Activated CD4-positive, alpha-beta T cell treated with anti-CD3 and anti-CD28 coated beads, Interleukin-10, Interleukin-2, amounts not matched to agents 100 ng/mL and 50 ng/mL, durations not matched to agents 16 hours and 8 hours (primary cell): ENCODE measurements around the gene PCIF1.
"Not testable (repeated sequence)": the region's sequence is repeated elsewhere in the genome, so short reads cannot be mapped to it uniquely, and the experiment has no call there.

Source experiments
- DNase-seq: peaks from one replicate; pipeline ENCODE4 v3.0.0-alpha.2; 2020

PCIF1 gene

DNA sequence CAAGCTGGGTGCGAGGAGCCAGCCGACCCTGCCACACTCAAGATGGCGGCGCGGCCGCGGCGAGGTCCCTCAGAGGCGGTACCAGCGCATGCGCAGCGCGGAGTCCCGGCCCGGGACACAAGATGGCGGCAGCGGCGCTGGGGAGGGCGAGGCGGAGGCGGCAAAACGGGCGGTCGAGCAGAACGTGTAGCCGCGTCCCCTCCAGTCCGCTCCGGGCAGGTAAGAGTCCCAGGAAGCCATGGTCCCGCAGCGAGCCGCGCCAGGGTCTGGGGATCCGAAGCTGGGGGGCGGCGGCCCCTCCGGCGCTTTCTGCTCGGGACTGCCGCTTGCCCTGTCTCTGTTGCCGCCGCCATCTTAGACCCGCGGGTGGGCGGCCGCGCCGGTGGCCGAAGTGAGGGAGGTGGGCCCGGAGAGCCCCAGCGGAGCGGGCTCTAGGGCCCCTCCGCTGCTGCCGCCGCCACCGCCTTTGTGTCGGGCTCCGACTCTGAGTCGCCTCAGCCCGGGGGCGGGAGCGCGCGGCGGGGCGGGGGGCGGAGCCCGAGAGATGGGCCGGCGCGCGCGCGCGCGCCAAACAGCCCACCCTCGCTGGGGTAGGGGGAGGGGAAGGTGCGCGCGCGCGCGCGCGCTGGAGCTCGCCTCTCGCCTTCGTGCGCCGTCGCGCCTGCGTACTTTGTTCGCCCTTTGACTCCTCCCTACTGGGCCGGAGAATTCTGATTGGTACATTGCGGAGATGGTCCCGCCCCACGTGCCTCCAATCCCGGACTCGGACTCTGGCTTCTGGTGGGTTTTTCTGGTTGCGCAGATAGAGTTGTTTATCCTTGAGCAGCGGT, at the start of gene PCIF1:
Gene PCIF1 (plus strand): TSS at position 98 of the 830 bp plus-strand sequence. CDS start 4,317 bp downstream, outside the sequence.
- peak; percentile 98 for DNase-seq

DNA sequence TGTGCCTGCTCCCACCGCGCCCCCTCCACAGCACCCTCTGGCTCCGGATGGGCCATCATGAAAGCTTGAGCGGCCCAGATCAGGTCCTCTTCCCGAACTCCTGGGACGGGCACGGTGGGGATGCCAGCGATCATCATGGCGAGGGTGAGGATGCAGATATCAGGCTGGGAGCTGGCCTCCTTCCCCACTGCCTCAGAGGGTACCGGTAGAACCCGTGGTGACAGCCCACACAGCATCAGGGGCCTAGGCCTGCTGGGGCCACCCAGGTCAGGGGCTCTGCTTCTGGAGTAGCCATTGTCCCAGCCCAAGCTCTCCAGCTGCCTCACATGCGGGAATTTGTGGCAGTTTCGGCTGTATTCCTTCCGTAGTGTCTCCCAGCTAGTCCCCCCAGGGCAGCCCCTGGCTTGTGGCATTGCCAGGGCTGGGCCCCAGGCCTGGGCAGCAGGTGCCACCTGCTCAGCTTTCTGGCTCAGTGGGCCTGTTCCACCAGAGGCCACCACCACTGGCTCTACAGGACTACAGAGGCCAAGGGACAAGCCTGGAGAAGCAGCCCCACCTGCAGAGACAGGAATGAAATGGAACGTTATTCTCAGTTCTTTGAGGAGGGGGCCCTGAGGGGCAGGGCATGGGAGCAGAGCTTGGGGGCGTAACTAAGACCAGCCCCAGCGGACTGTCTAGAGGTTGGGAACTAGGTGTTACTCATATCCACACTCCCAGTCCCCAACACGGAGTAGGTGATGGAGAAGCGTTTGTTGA, 47.7 kb upstream of the PCIF1 start:
- DNase-seq = no peak

- DNase-seq = no peak
These were observed 47.2 kb upstream of the PCIF1 start, which contains the start of gene SPATA25 for GRCh38 chr20:45887346-45887715. Gene SPATA25 (minus strand): TSS chr20:45887622. CDS start chr20:45887590, 32 bp downstream.

GRCh38 chr20:45888681-45889080, 45.8 kb upstream of the PCIF1 start:
- DNase-seq = no peak

DNA sequence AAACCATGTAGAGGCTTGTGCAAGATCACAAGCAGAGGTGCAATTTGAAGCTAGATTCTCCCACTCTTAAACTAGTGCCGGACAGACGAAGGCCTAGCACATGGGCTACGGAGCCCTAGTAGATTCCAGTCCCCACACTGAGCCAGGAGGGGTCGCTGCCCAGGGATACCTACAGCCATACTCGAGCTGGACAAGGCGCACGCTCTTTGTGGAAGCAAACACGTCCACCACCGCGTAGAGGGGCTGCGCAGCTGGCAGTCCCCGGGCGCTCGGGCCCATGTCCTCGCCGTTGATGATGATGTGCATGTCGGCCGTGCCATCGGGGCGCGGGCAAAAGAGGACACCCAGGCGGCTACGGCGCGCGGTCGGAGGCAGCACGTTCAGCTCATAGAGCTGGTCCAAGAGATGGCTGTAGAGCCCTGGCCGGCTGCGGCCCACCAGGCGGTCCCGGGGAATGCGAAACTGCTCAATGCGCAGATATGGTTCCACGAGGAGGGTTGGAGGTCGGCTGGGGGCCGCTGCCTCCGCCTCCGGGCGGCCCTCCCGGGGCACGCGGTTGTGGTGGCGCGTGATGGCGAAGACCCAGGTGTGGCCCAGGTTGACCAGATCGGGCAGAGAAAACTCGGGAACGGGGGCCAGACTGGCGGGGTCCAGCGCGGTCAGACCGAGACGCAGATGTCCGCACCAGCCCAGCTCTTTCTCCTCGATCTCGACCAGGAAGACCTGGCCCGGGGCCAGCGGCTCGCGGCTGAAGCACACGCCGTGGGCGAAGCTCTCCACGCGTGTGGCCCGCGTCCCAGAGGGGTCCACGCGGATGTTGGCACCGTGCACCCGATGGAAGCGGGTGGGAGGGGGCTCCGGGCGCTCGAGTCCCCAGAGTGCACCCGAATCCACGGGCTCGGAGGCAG, 44.2 kb upstream of the PCIF1 start:
- peak; percentile 39 for DNase-seq

- peak; percentile 90 for DNase-seq
These were observed 43.2 kb upstream of the PCIF1 start, which contains the start of the genes CTSA and NEURL2 for GRCh38 chr20:45890985-45891983. Gene CTSA (plus strand): TSS chr20:45891335. CDS start chr20:45891569, 234 bp downstream. Gene NEURL2 (minus strand): TSS chr20:45891208. CDS start chr20:45890991, 217 bp downstream.

- DNase-seq = no peak
These were observed 42.2 kb upstream of the PCIF1 start for GRCh38 chr20:45892049-45892825.

DNA sequence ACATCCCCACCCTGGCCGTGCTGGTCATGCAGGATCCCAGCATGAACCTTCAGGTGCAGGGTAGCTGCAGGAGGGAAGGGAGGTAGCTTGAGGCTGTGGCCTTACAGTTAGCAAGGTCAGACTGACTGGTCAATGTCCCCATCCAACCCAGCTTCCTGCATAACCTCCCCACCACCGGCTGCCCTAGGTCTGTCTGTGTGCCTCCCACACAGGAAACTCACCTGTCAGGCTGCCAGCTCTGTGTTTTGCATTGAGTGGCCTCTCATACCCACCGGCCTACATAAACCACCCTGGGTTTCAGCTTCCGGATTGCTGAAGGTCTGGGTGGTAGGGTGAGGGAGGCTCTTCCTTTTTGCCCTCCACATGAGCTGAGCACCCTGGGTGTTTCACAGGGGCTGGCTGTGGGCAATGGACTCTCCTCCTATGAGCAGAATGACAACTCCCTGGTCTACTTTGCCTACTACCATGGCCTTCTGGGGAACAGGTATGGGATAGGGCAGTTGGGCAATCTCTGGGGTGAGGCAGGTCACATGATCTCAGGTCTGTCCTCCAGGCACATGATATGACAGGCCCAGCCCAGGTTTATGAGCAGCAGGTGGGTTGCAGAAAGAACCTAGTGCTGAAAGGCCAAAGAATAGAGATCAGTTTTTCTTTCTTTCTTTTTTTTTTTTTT, 41.5 kb upstream of the PCIF1 start:
- peak; percentile 63 for DNase-seq

GRCh38 chr20:45893831-45894230, 40.7 kb upstream of the PCIF1 start:
- no peak for DNase-seq

DNA sequence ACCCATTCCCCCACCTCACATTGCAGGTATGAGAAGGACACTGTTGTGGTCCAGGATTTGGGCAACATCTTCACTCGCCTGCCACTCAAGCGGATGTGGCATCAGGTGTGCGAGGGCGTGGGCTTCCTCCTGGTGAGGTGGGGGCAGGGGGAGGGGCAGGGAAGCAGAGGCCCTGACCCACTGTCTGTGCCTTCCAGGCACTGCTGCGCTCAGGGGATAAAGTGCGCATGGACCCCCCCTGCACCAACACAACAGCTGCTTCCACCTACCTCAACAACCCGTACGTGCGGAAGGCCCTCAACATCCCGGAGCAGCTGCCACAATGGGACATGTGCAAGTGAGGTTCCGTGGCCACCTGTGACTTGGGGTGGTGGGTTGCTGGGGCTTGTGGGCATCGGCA, 39.7 kb upstream of the PCIF1 start:
- no peak for DNase-seq

DNA sequence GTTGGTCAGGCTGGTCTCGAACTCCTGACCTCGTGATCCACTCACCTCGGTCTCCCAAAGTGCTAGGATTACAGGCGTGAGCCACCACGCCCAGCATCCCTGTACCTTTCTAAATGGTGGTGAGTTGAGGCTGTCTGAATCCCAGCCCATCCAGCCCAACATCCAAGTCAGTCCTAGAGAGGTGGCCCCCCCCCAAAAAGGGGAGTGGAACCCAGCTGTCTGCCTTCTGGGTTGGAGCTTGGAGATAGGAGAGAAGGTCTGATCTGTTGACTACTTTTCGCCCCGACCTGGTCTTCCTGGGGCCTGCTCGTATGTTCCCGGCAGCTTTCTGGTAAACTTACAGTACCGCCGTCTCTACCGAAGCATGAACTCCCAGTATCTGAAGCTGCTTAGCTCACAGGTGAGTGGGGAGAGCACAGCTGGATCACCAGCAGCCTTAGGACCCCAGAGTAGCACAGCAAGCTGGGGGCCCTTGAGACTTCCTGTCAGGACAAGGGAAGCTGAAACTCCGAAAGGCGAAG, 37.8 kb upstream of the PCIF1 start:
- DNase-seq = no peak

GRCh38 chr20:45897289-45897688, 37.2 kb upstream of the PCIF1 start:
- DNase-seq = no peak

GRCh38 chr20:45897692-45898091, 36.8 kb upstream of the PCIF1 start:
- no peak for DNase-seq

DNA sequence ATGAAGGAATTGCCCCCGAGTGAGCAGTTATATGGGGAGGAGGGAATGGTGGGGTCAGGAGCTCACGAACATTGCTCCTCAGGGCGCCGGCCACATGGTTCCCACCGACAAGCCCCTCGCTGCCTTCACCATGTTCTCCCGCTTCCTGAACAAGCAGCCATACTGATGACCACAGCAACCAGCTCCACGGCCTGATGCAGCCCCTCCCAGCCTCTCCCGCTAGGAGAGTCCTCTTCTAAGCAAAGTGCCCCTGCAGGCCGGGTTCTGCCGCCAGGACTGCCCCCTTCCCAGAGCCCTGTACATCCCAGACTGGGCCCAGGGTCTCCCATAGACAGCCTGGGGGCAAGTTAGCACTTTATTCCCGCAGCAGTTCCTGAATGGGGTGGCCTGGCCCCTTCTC, 36.2 kb upstream of the PCIF1 start:
- DNase-seq = no peak

GRCh38 chr20:45899046-45899835, 35.2 kb upstream of the PCIF1 start:
- DNase-seq = no peak

DNA sequence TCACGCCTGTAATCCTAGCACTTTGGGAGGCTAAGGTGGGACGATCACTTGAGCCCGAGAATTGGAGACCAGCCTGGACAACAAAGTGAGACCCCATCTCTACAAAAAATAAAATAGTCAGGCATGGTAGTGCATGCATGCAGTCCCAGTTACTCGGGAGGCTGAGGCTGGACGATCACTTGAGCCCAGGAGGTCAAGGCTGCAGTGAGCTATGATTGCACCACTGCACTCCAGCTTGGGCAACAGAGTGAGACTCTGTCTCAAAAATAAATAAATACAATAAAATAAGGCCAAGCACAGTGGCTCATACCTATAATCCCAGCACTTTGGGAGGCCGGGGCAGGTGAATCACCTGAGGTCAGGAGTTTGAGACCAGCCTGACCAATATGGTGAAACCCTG, 33.2 kb upstream of the PCIF1 start:
- DNase-seq = not testable (repeated sequence)

GRCh38 chr20:45902199-45902701, 32.2 kb upstream of the PCIF1 start:
- no peak for DNase-seq
